Adrenal gland (tissue), 5 donors: ENCODE measurements around the gene CXXC5.

ENCODE experiments used
- POLR2A ChIP-seq, 2 donors: fragments of 450-650 bp; IDR thresholded peaks; one replicate each; pipeline ENCODE4 v1.6.1; 2017; ENCODE audit warnings: antibody characterized with exemption in 2 of 2, mild to moderate bottlenecking in 2 of 2, moderate library complexity in 1 of 2
- TF ChIP-seq, protein P1 (sequence below), 6 experiments: fragments of 450-650 bp in 4 of 6; fragments of 200-600 bp in 2 of 6; sonication (generic) in 1 of 6; IDR thresholded peaks; 1 replicate in 5 of 6; 2 replicates in 1 of 6; pipeline versions ENCODE4 v1.5.1 to v1.8.0; 2016 to 2021; ENCODE audit warnings: antibody characterized with exemption in 6 of 6, mild to moderate bottlenecking in 2 of 6, moderate library complexity in 1 of 6
- donor health status: DM: no; HTN: no; CAD: no.

DNA sequence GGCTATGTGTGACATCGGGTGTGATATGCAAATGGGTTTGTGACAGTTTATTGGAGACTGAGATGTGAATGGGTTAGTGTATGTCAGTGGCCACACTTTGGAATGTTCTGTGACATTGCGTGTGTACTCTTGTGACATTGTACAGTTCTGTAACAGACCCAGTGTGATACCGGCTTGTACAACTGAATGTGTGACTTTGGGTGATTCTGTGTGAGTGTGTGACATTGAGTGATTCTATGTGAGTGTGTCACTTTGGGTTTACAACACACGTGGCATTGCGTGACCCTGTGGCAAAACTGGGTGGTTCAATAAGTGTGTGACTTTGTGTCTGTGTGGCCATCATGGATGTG lies 38.2 kb downstream of the CXXC5 start:
- TF ChIP-seq, protein P1, sequence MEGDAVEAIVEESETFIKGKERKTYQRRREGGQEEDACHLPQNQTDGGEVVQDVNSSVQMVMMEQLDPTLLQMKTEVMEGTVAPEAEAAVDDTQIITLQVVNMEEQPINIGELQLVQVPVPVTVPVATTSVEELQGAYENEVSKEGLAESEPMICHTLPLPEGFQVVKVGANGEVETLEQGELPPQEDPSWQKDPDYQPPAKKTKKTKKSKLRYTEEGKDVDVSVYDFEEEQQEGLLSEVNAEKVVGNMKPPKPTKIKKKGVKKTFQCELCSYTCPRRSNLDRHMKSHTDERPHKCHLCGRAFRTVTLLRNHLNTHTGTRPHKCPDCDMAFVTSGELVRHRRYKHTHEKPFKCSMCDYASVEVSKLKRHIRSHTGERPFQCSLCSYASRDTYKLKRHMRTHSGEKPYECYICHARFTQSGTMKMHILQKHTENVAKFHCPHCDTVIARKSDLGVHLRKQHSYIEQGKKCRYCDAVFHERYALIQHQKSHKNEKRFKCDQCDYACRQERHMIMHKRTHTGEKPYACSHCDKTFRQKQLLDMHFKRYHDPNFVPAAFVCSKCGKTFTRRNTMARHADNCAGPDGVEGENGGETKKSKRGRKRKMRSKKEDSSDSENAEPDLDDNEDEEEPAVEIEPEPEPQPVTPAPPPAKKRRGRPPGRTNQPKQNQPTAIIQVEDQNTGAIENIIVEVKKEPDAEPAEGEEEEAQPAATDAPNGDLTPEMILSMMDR (IDR thresholded peaks at IDR 0.05): no peak
- TF ChIP-seq POLR2A (IDR thresholded peaks at IDR 0.05): no peak
